Sigmoid colon (tissue), 7 donors: Measurements from ENCODE around the gene CCDC127. TPM values are rescaled to one million over a fixed set of nuclear protein-coding genes. Genes with fewer than 3 reads are reported as not detected.

Source experiments
- DNase-seq: peaks from one replicate; pipeline ENCODE4 v3.0.0-alpha.2; 2019
- H3K27ac ChIP-seq, 4 donors: fragments of 200-600 bp; sonication (generic); one replicate each; pipeline ENCODE4 v1.5.1; 2016 to 2019; ENCODE audit warnings: mild to moderate bottlenecking in 1 of 4
- H3K27me3 ChIP-seq, 3 donors: fragments of 200-600 bp; sonication (generic); one replicate each; pipeline ENCODE4 v1.5.1; 2019; ENCODE audit warnings: mild to moderate bottlenecking in 1 of 3
- H3K36me3 ChIP-seq, 4 donors: fragments of 200-600 bp; sonication (generic); one replicate each; pipeline ENCODE4 v1.5.1; 2016 to 2019
- H3K4me1 ChIP-seq, 4 donors: fragments of 200-600 bp; sonication (generic); one replicate each; pipeline ENCODE4 v1.5.1; 2017 to 2019
- H3K4me3 ChIP-seq, 4 donors: fragments of 200-600 bp; sonication (generic); one replicate each; pipeline ENCODE4 v1.5.1; 2017 to 2019; ENCODE audit warnings: mild to moderate bottlenecking in 2 of 4, moderate library complexity in 1 of 4
- H3K9me3 ChIP-seq, 4 donors: fragments of 200-600 bp in 3 of 4; sonication (generic) in 3 of 4; one replicate each; pipeline versions ENCODE4 v1.5.1 to v1.6.1; 2013 to 2019
- EP300 ChIP-seq, 4 donors: sonication (generic); formaldehyde crosslinking; IDR thresholded peaks; one replicate each; pipeline ENCODE4 v1.6.1; 2017; ENCODE audit warnings: antibody characterized with exemption in 4 of 4
- POLR2A ChIP-seq, 2 donors: fragments of 450-650 bp; IDR thresholded peaks; one replicate each; pipeline ENCODE4 v1.6.1; 2016; ENCODE audit warnings: antibody characterized with exemption in 2 of 2, mild to moderate bottlenecking in 2 of 2, moderate library complexity in 2 of 2
- POLR2AphosphoS5 ChIP-seq, 4 donors: sonication (generic); formaldehyde crosslinking; IDR thresholded peaks; one replicate each; pipeline ENCODE4 v1.6.1; 2017; ENCODE audit warnings: antibody characterized with exemption in 4 of 4
- WGBS, 2 donors: extraction: QIAGEN DNeasy Blood & Tissue Kit; methylation state at CpG; one replicate each; pipeline ENCODE4 v1.1.7; 2013; 5-methylcytosine and 5-hydroxymethylcytosine counted together
- intact Hi-C: fragments of 100-400 bp; cut with DNase I; formaldehyde crosslinking; loops from one replicate; pipeline ENCODE4 v1.15.1; 2023
- polyA plus RNA-seq, 3 donors: library from polyadenylated mRNA; stranded (reverse); fragments of 200-250 nt; gene quantifications; one replicate each; pipeline ENCODE4 v1.2.3, GENCODE V29; 2013
- total RNA-seq, 4 donors: library from RNA; depleted of rRNA; stranded (reverse); fragments of >200 nt; gene quantifications; one replicate each; pipeline ENCODE4 v1.1.0, GENCODE V29; 2016
- TF ChIP-seq, protein P1 (sequence below), 4 experiments: fragments of 450-650 bp in 3 of 4; fragments of 200-600 bp in 1 of 4; IDR thresholded peaks; one replicate each; pipeline ENCODE4 v1.5.1; 2016 to 2019; ENCODE audit warnings: antibody characterized with exemption in 4 of 4, mild to moderate bottlenecking in 3 of 4, moderate library complexity in 2 of 4
- donor health status: healthy with polysubstance abuse.
- donor health status: Bipolar disorder and iron deficiency.
- donor health status: healthy.

CCDC127 gene
- total and polyA plus RNA-seq, 7 donors, result 1.2 to 8.3 (median 5.7) TPM

DNA sequence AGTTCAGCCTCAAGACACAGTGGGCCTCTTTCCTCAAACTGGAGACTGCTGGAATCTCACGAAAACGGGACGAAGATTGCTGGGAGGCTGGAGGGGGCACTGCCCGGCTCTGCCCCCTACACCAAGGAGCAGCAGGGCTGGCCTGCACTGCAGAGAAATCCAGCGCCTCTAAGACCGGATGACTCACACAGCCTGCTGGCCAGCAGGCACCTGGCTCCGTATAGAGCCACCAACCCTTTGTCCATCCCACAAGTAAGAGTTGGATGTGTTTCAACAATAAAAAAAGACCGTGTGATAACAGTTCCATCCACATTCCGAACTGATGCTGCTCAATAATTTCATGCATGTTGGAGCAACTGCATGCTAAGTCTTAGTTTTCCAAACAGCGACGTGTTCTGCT, 11.5 kb downstream of the CCDC127 start:
- H3K9me3 ChIP-seq, result no peaks in the 10 kb centered on the region
- peaks cover 0 to 15% (median 12%) of the 10 kb centered on the region in 4 donors for H3K4me1 ChIP-seq
- H3K27ac ChIP-seq, result peak overlapping the region in 1 of 4 donors; percentile 18
- no peak overlapping the region for H3K4me3 ChIP-seq
- 87 to 90% methylated on average over 11 of the region's 11 CpGs for WGBS, 2 donors
- H3K36me3 ChIP-seq, result peaks cover 0 to 38% (median 7%) of the 10 kb centered on the region in 4 donors
- no peaks in the 10 kb centered on the region for H3K27me3 ChIP-seq
- TF ChIP-seq, protein P1, sequence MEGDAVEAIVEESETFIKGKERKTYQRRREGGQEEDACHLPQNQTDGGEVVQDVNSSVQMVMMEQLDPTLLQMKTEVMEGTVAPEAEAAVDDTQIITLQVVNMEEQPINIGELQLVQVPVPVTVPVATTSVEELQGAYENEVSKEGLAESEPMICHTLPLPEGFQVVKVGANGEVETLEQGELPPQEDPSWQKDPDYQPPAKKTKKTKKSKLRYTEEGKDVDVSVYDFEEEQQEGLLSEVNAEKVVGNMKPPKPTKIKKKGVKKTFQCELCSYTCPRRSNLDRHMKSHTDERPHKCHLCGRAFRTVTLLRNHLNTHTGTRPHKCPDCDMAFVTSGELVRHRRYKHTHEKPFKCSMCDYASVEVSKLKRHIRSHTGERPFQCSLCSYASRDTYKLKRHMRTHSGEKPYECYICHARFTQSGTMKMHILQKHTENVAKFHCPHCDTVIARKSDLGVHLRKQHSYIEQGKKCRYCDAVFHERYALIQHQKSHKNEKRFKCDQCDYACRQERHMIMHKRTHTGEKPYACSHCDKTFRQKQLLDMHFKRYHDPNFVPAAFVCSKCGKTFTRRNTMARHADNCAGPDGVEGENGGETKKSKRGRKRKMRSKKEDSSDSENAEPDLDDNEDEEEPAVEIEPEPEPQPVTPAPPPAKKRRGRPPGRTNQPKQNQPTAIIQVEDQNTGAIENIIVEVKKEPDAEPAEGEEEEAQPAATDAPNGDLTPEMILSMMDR (IDR thresholded peaks at IDR 0.05), result no peak
- no peak for TF ChIP-seq POLR2AphosphoS5 (IDR thresholded peaks at IDR 0.05)
- TF ChIP-seq POLR2A (IDR thresholded peaks at IDR 0.05), result no peak
- TF ChIP-seq EP300 (IDR thresholded peaks at IDR 0.05), result no peak
- intact Hi-C loops, result no loop called here
- DNase-seq, result no peak

DNA sequence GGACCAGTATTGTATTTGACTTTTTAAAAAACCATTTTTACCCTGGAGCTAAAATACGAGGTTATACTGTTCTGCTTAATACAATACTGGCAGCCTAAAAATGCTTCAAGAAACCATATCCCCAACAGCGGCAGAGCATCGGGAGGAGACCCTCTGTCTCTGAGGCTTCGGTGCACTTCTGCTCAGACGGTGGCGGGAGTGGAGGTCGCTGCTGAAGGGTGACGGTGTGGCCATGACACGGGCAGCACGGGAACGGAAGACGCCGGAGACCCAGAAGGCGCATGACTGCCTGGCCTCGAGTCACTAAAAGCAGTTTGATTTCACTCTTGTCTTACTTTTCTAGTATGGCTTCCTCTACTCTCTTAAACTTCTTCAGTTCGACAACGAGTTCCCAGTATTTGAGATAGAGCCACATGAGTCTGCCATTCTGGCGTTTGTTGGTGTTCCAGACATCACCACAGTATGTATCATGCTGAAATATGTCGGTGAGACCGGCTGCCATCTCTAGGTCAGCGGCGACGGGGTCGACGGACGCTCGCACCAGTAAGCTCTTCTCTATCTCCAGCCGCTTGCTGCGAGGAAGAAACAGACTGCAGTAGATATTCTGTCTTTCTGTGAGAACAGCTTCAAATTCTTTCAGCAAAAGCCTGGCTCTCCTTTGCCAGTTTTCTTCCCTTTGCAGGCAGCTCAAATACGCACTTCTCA, 12.8 kb downstream of the CCDC127 start:
- Histone ChIP-seq H3K36me3 (peaks cover 0 to 38% (median 7%) of the 10 kb centered on the region in 4 donors), H3K9me3 (no peaks in the 10 kb centered on the region), H3K27ac (no peak overlapping the region), H3K4me3 (no peak overlapping the region), H3K27me3 (no peaks in the 10 kb centered on the region), H3K4me1 (peaks cover 0 to 15% (median 12%) of the 10 kb centered on the region in 4 donors)
- intact Hi-C loops, result no loop called here
- WGBS, 2 donors, result 94 to 97% methylated on average over 30 of the region's 30 CpGs
- no peak for TF ChIP-seq EP300 (IDR thresholded peaks at IDR 0.05)
- TF ChIP-seq POLR2A (IDR thresholded peaks at IDR 0.05), result no peak
- TF ChIP-seq, protein P1 (IDR thresholded peaks at IDR 0.05), result no peak
- TF ChIP-seq POLR2AphosphoS5 (IDR thresholded peaks at IDR 0.05), result no peak
- DNase-seq, result no peak

DNA sequence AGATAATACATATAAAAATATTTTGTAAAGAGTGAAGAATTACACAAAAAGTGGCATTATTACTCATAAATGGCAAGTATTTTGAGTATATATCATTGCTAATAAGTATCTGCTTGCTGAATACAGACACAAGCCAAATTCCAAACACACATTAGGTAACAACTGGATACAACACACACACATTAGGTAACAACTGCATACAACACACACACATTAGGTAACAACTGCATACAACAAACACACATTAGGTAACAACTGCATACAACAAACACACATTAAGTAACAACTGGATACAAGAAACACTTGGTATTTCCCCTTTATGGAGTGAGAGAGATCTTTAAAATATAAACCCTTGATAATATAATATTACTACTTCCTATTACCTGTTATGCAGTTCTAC, 13.5 kb downstream of the CCDC127 start:
- intact Hi-C loops, result no loop called here
- peaks cover 0 to 15% (median 12%) of the 10 kb centered on the region in 4 donors for H3K4me1 ChIP-seq

DNA sequence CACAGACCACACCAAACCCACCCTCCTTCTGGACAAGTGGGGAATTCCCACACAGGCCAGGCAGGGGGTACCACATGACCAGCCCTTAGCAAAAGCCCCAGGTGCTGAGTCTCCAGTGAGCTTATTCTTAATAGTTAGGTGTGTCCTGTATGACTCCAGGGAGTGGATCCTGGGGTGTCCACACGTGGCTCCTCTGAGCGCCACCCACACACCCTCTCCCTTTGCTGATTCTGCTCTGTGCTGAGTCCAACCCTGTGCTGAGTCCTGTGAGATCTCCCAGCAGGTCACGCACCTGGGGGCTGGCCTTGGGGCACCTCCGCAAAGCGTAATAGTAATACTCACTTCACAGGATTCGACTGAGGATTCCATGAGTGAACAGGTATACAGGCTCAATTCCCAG, 14.0 kb downstream of the CCDC127 start:
- peaks cover 0 to 38% (median 7%) of the 10 kb centered on the region in 4 donors for H3K36me3 ChIP-seq
- WGBS, 2 donors, result 81 to 91% methylated on average over 6 of the region's 6 CpGs

More for the DNA sequence above, 13.5 kb downstream of the CCDC127 start:
- no peak overlapping the region for H3K4me3 ChIP-seq
- no peak for DNase-seq
- no peak overlapping the region for H3K27ac ChIP-seq
- H3K9me3 ChIP-seq, result no peaks in the 10 kb centered on the region
- H3K27me3 ChIP-seq, result no peaks in the 10 kb centered on the region
- H3K36me3 ChIP-seq, result peaks cover 0 to 38% (median 7%) of the 10 kb centered on the region in 4 donors
- TF ChIP-seq EP300 (IDR thresholded peaks at IDR 0.05), result no peak
- TF ChIP-seq, protein P1 (IDR thresholded peaks at IDR 0.05), result no peak
- TF ChIP-seq POLR2AphosphoS5 (IDR thresholded peaks at IDR 0.05), result no peak
- no peak for TF ChIP-seq POLR2A (IDR thresholded peaks at IDR 0.05)

More for the DNA sequence above, 14.0 kb downstream of the CCDC127 start:
- H3K27ac ChIP-seq, result no peak overlapping the region
- H3K9me3 ChIP-seq, result no peaks in the 10 kb centered on the region
- DNase-seq, result no peak
- H3K4me1 ChIP-seq, result peaks cover 0 to 15% (median 12%) of the 10 kb centered on the region in 4 donors
- H3K4me3 ChIP-seq, result no peak overlapping the region
- TF ChIP-seq, protein P1 (IDR thresholded peaks at IDR 0.05), result no peak
- no peaks in the 10 kb centered on the region for H3K27me3 ChIP-seq
- intact Hi-C loops, result no loop called here
